Right lung (tissue), 5 donors: ENCODE data around the gene ARHGAP24. TPM values are rescaled to one million over a fixed set of nuclear protein-coding genes. Genes with fewer than 3 reads are reported as not detected.
"Not testable (repeated sequence)": the region's sequence is repeated elsewhere in the genome, so short reads cannot be mapped to it uniquely, and the experiment has no call there.

Source experiments
- DNase-seq, 2 donors: peaks; one replicate each; pipeline ENCODE4 v3.0.0-alpha.2; 2013
- polyA plus RNA-seq, 5 donors: library from polyadenylated mRNA; unstranded; fragments of 120-200 nt; gene quantifications; one replicate each; pipeline versions ENCODE4 v1.2.1 to v1.2.3, GENCODE V29; 2013; ENCODE audit warnings: inconsistent platforms in 1 of 5, low replicate concordance in 1 of 5; ENCODE audit not compliant: insufficient read length in 5 of 5, insufficient read depth in 1 of 5

Gene ARHGAP24
- polyA plus RNA-seq, 5 donors = 19.9 to 37.9 (median 26.8) TPM

- no peak for DNase-seq
Observed at GRCh38 chr4:85477534-85477933, 2.6 kb downstream of the ARHGAP24 start.

- no peak for DNase-seq
Observed at GRCh38 chr4:85478576-85478975, 3.6 kb downstream of the ARHGAP24 start.

- DNase-seq = no peak
Observed at GRCh38 chr4:85482010-85482738, 7.2 kb downstream of the ARHGAP24 start.

GRCh38 chr4:85486425-85487086, 11.6 kb downstream of the ARHGAP24 start:
- no peak for DNase-seq

- DNase-seq = no peak
Observed at GRCh38 chr4:85488416-85488815, 13.5 kb downstream of the ARHGAP24 start.

- no peak for DNase-seq
Observed at GRCh38 chr4:85489273-85489981, 14.5 kb downstream of the ARHGAP24 start.

- DNase-seq = no peak
Observed at GRCh38 chr4:85491527-85491926, 16.6 kb downstream of the ARHGAP24 start.

GRCh38 chr4:85492336-85492735, 17.4 kb downstream of the ARHGAP24 start:
- no peak for DNase-seq

- no peak for DNase-seq
Observed at GRCh38 chr4:85495621-85496020, 20.7 kb downstream of the ARHGAP24 start.

GRCh38 chr4:85496126-85496849, 21.3 kb downstream of the ARHGAP24 start:
- DNase-seq = no peak

- DNase-seq = no peak
Observed at GRCh38 chr4:85496933-85497332, 22.0 kb downstream of the ARHGAP24 start.

GRCh38 chr4:85498068-85498733, 23.3 kb downstream of the ARHGAP24 start:
- DNase-seq = no peak

- DNase-seq = no peak
Observed at GRCh38 chr4:85499573-85499972, 24.6 kb downstream of the ARHGAP24 start.

- DNase-seq = no peak
Observed at GRCh38 chr4:85500110-85500867, 25.3 kb downstream of the ARHGAP24 start.

GRCh38 chr4:85501145-85501544, 26.2 kb downstream of the ARHGAP24 start:
- DNase-seq = not testable (repeated sequence)

- DNase-seq = no peak
Observed at GRCh38 chr4:85508654-85509053, 33.7 kb downstream of the ARHGAP24 start.

GRCh38 chr4:85509882-85510631, 35.1 kb downstream of the ARHGAP24 start:
- DNase-seq = no peak

GRCh38 chr4:85510632-85510984, 35.7 kb downstream of the ARHGAP24 start:
- no peak for DNase-seq

- DNase-seq = no peak
Observed at GRCh38 chr4:85512446-85513205, 37.7 kb downstream of the ARHGAP24 start.
